DND-41 (cell line): Measurements from ENCODE around the gene INTS1.

Experiments
- ATAC-seq: fragments of 200-7000 bp; cut with Tn5 transposase; 3 replicates; pipeline ENCODE4 v1.9.1; 2021; ENCODE audit warnings: low read depth; ENCODE audit not compliant: insufficient read depth
- DNase-seq: peaks from one replicate; pipeline ENCODE4 v3.0.0-alpha.2; 2020
- H2AFZ ChIP-seq: 2 replicates; pipeline ENCODE4 v1.6.0; 2012; ENCODE audit warnings: low read depth, low read length
- H3K27ac ChIP-seq: 2 replicates; pipeline ENCODE4 v1.5.1; 2012; ENCODE audit warnings: low read length, inconsistent platforms
- H3K27me3 ChIP-seq: fragments of 200-600 bp; sonication (generic); 2 replicates; pipeline ENCODE4 v1.6.0; 2012; ENCODE audit warnings: low read length, mild to moderate bottlenecking, inconsistent platforms; ENCODE audit not compliant: insufficient read depth, poor library complexity
- H3K36me3 ChIP-seq: 2 replicates; pipeline ENCODE4 v1.5.1; 2012; ENCODE audit warnings: low read length, inconsistent platforms; ENCODE audit not compliant: insufficient read depth
- H3K4me1 ChIP-seq: 2 replicates; pipeline ENCODE4 v1.5.1; 2012; ENCODE audit warnings: mild to moderate bottlenecking, low read length; ENCODE audit not compliant: insufficient read depth
- H3K4me2 ChIP-seq: 2 replicates; pipeline ENCODE4 v1.6.0; 2012; ENCODE audit warnings: mild to moderate bottlenecking, moderate library complexity, low read length, inconsistent platforms; ENCODE audit not compliant: insufficient read depth
- H3K4me3 ChIP-seq, 2 experiments: fragments of 200-600 bp in 1 of 2; shearing (Covaris generic) in 1 of 2; 2 replicates each; pipeline ENCODE4 v1.5.1; 2012 to 2016; ENCODE audit warnings: inconsistent platforms in 2 of 2, low read length in 2 of 2, mild to moderate bottlenecking in 2 of 2, low read depth in 1 of 2, moderate library complexity in 1 of 2
- H3K79me2 ChIP-seq: 2 replicates; pipeline ENCODE4 v1.6.0; 2012; ENCODE audit warnings: low read length, inconsistent platforms; ENCODE audit not compliant: insufficient read depth
- H3K9ac ChIP-seq: 2 replicates; pipeline ENCODE4 v1.6.0; 2012; ENCODE audit warnings: low read depth, mild to moderate bottlenecking, inconsistent platforms, low read length, moderate library complexity
- H3K9me3 ChIP-seq: 2 replicates; pipeline ENCODE4 v1.5.1; 2012; ENCODE audit warnings: low read length, moderate library complexity, mild to moderate bottlenecking, inconsistent platforms; ENCODE audit not compliant: insufficient read depth, severe bottlenecking
- H4K20me1 ChIP-seq: 2 replicates; pipeline ENCODE4 v1.6.0; 2012; ENCODE audit warnings: low read length; ENCODE audit not compliant: insufficient read depth
- EZH2 ChIP-seq: IDR thresholded peaks from 3 replicates; pipeline ENCODE4 v1.6.1; 2012; ENCODE audit warnings: borderline replicate concordance, low read depth, mild to moderate bottlenecking, moderate library complexity, low read length, inconsistent platforms; ENCODE audit not compliant: severe bottlenecking
- TF ChIP-seq, protein P1 (sequence below): IDR thresholded peaks from 2 replicates; pipeline ENCODE4 v1.5.1; 2012; ENCODE audit warnings: borderline replicate concordance, low read length, moderate library complexity, mild to moderate bottlenecking; ENCODE audit not compliant: poor library complexity, severe bottlenecking; ENCODE audit errors: extremely low read depth

The INTS1 gene

DNA sequence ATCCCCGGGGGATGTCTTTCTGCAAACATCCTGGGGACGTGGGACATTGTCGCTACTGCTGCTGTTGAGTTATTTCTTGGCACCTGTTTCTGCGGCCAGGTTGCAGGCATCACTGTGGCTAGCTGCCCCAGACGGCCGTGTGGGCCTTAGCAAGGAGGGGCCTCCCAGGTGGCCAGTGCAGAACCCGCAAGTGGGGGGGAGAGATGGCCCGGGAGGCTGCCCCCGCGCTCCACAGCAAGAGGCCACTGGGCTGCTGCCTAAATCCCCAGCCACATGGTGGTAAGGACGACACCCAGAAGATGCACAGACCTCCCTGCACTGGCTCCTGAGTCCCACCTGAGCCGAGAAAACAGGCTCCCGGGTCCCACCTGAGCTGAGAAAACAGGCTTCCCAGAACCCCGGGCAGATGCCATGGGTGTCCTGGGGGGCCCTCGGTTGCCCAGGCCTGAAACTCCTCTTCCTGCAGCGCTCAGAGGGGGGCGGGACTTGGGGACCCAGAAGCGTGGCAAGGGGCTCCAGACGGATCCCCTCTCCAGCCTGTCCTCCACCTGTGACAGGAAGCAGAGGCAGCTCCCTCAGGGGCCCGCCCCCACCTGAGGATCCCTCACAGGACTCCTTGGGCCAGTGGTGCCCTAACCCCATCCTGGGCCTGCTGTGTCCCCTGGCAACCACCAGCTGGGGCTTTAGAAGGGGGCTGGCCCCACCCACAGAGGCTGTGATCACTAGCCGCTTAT is 25.4 kb upstream of the INTS1 start:
- Histone ChIP-seq H2AFZ (no peak overlapping the region), H3K9me3 (no peaks in the 10 kb centered on the region), H3K36me3 (no peaks in the 10 kb centered on the region), H3K4me1 (peaks cover 30% of the 10 kb centered on the region), H3K4me3 (peak overlapping the region in 1 of 2 experiments; percentile 58; a peak in 2 of 4 replicates), H3K27me3 (peaks cover 3% of the 10 kb centered on the region), H3K4me2 (no peak overlapping the region), H3K27ac (no peak overlapping the region), H4K20me1 (peaks cover 34% of the 10 kb centered on the region), H3K9ac (peak overlapping the region; percentile 48; the same call in 1 of the 2 replicates), H3K79me2 (peaks cover 39% of the 10 kb centered on the region)
- no peak for DNase-seq
- TF ChIP-seq, protein P1, sequence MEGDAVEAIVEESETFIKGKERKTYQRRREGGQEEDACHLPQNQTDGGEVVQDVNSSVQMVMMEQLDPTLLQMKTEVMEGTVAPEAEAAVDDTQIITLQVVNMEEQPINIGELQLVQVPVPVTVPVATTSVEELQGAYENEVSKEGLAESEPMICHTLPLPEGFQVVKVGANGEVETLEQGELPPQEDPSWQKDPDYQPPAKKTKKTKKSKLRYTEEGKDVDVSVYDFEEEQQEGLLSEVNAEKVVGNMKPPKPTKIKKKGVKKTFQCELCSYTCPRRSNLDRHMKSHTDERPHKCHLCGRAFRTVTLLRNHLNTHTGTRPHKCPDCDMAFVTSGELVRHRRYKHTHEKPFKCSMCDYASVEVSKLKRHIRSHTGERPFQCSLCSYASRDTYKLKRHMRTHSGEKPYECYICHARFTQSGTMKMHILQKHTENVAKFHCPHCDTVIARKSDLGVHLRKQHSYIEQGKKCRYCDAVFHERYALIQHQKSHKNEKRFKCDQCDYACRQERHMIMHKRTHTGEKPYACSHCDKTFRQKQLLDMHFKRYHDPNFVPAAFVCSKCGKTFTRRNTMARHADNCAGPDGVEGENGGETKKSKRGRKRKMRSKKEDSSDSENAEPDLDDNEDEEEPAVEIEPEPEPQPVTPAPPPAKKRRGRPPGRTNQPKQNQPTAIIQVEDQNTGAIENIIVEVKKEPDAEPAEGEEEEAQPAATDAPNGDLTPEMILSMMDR = no peak
- no peak for TF ChIP-seq EZH2
- ATAC-seq = no peak

DNA sequence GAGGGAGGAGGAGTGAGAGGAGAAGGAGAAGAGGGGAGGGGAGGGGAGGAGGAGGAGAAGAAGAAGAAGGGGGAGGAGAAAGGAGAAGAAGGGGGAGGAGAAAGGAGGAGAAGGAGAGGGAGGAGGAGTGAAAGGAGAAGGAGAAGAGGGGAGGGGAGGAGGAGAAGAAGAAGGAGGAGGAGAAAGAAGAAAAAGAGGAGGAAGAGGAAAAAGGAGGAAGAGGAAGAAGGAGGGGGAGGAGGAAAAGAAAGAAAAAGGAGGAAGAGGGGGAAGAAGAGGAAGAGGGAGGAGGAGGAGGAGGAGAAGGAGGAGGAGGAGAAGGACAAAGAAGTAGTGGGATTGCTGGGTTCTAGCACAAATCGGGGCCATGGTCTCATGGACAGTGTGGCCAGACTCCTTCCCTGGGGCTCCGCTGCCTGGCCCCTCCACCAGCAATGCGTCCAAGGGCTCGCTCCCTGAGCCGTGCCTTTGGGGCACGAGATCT is 22.1 kb upstream of the INTS1 start:
- Histone ChIP-seq H3K27me3 (peaks cover 3% of the 10 kb centered on the region), H3K36me3 (no peaks in the 10 kb centered on the region), H2AFZ (no peak overlapping the region), H3K79me2 (peaks cover 7% of the 10 kb centered on the region), H3K9me3 (no peaks in the 10 kb centered on the region), H4K20me1 (peaks cover 1% of the 10 kb centered on the region), H3K4me2 (no peak overlapping the region), H3K4me1 (peaks cover 8% of the 10 kb centered on the region), H3K4me3 (no peak overlapping the region), H3K9ac (no peak overlapping the region), H3K27ac (no peak overlapping the region)
- ATAC-seq (no peak), DNase-seq (no peak)
- TF ChIP-seq EZH2 = no peak
- TF ChIP-seq, protein P1 = no peak

DNA sequence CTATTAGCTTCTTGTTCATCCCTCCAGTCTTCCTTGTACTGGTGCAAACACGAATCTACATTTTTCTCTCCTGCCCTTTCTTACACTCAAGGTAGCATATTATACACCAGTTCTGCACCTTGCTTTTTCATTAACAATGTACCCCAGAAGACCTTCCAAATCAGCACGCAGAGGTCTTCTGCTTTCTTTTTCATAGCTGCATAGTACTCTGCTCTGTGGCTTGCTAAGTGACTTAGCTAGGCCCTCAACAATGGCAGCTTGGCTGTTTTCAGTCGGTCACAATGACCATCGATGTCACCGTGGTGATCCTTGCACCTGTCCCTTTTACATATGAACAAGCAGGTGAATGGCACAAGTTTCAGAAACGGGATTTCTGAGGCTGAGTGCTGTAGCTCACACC is 21.2 kb upstream of the INTS1 start:
- Histone ChIP-seq H3K4me2 (no peak overlapping the region), H3K79me2 (0 out of 2 replicates have a peak, but pooled peaks cover 2% of the 10 kb centered on the region), H3K27me3 (peaks cover 3% of the 10 kb centered on the region), H4K20me1 (no peaks in the 10 kb centered on the region), H3K9ac (no peak overlapping the region), H3K36me3 (no peaks in the 10 kb centered on the region), H3K4me3 (no peak overlapping the region), H3K9me3 (no peaks in the 10 kb centered on the region), H3K27ac (no peak overlapping the region), H2AFZ (no peak overlapping the region), H3K4me1 (peaks cover 6% of the 10 kb centered on the region)
- TF ChIP-seq, protein P1 = no peak
- ATAC-seq = no peak
- no peak for DNase-seq
